Measurements from ENCODE around the gene ALDH6A1.
A peak's percentile ranks its signal among the peaks of the same experiment; 100 is the strongest.

ALDH6A1 gene

DNA sequence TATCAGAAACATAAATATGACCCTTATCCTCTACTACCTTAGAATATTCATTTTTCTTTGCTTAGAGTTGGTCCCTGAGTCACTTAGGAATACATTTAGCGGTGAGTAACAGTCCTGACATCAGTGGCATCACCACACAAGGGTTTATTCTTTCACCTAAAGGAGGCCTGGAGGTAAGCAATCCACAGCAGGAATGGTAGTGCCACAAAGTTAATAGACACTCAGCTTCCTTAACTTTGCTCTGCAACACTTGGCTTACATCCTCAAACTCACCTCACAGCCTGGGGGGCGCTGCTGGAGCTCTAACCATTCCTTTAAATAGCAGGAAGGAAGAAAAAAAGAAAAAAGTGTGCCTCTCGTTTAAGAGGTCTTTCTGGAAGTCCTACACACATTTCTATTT is 36.0 kb downstream of the ALDH6A1 start:
- no peak for DNase-seq

DNA sequence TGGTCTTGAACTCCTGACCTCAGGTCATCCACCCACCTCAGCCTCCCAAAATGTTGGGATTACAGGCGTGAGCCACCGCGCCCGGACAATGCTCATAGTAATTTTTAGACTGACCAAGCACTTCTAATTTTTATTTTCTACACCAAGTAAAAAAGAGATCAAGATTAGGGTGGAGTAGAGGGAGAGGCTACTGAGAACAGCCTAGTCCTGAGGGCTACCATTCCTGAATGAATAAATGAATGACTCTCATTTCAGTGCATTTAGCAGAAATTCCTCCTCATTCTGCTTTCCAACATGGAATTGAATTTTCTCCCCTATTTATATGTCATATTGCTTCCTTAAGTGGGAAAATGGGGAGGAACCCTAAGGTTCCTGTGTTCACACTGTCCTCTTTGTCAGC is 38.7 kb downstream of the ALDH6A1 start:
- no peak for DNase-seq

DNA sequence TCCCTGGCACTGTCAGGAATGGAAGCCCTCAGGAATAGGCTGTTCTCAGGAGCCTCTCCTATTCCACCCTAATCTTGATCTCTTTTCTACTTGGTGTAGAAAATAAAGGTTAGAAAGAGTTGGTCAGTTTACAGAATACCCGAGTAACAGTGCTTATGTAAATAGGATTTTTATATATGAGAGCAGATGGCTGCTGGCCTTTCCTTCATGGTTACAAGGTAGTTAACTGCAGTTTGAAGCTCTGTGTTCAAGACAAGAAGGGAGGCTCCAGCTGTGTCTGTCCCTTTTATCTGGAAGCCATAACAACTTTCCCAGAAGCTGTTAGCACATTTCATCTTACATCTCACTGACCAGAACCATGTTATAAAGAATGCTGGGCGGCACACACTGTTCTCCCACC is 42.0 kb downstream of the ALDH6A1 start:
- DNase-seq: no peak

DNA sequence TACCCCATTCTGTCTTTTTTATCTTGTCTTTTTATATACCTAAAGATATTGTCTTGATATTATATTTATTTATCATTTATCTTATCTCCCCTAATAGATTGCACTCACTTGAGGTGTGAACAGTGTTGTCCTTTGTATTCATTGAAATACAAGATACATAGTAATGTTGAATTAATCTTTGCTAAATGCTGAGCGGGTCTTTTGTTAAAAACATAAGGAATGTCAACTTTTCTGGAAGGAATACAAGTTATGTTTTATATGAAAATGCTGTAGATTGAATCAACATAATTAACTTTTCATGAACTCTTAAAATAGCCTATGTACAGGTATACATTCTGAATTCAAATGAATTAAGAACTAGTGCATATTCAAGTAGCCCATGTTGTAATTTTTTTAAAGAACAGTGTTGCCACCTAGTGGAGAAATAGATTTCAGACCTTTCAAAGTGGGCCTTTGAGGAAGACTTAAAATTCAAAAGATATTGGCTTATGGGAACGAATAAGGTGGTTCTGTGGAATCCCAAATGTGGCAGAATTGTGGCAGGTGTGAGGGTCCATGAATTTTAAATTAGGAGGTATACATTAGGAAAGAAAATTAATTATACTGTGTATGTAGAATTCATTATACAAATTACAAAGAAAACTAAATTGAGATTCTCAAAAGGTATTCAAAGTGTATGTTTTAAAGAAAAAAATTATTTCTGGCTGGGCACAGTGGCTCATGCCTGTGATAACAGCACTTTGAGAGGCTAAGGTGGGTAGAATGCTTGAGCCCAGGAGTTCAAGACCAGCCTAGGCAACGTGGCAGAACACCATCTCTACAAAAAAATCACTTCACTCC is 46.0 kb downstream of the ALDH6A1 start:
- DNase-seq: peak; percentile 75

DNA sequence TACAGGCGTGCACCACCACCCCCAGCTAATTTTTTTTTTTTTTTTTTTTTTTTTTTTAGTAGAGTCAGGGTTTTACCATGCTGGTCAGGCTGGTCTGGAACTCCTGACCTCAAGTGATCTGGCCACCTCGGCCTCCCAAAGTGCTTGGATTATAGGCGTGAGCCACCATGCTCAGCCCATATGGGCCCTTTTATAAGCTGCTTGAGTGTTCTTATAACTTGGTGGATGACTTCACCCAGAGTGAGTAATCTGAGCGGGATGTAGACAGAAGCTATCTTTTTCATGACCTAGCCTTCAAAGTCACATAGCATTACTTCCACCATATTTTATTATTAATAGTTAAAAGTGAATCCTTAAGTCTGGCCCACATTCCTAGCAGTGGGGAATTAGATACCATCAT is 48.7 kb downstream of the ALDH6A1 start:
- DNase-seq: no peak

DNA sequence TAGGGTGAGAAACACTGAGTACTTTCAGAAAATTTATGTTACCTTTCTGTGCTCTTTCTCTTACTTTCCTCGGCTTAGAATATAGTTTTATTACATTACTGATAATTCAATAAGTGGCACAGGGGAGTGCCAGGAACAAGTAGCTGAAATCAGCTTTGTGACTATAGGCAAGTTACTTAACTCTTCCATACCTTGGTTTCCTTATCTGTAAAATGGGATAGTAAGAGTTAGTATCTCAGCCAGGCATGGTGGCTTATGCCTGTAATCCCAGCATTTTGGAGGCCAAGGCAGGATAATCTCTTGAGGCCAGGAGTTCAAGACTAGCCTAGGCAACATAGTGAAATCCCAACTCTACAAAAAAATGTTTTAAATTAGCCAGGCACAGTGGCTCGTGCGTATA is 49.7 kb downstream of the ALDH6A1 start:
- no peak for DNase-seq

DNA sequence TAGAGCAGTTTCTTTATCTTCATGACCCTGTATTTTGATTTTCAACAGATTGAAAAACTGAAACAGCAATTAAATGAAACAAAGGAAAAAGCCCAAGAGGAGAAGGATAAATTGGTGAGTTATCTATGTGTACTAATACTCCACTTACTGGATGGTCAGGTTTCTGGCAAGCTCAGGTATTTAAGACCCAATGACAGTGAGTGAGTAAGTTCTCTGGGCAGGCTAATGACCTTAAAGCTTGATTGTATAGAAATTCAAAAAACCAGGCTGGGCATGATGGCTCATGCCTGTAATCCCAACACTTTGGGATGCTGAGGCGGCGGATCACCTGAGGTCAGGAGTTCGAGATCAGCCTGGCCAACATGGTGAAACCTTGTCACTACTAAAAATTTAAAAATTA is 55.1 kb downstream of the ALDH6A1 start:
- no peak for DNase-seq

DNA sequence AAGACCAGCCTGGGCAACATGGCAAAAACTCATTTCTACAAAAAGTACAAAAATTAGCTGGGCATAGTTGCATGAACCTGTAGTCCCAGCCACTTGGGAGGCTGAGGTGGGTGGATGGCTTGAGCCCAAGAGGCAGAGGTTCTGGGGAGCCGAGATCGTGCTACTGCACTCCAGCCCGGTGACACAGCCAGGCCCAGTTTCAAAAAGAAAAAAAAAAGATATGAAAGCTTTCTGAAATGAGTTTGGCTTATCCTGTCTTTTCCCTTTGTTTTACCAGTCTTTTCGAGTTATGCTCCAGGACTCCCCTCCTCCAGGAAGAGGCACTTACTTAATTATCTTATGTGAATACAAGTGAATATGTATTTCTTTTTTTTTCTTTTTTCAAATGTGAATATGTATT is 61.9 kb downstream of the ALDH6A1 start:
- no peak for DNase-seq

DNA sequence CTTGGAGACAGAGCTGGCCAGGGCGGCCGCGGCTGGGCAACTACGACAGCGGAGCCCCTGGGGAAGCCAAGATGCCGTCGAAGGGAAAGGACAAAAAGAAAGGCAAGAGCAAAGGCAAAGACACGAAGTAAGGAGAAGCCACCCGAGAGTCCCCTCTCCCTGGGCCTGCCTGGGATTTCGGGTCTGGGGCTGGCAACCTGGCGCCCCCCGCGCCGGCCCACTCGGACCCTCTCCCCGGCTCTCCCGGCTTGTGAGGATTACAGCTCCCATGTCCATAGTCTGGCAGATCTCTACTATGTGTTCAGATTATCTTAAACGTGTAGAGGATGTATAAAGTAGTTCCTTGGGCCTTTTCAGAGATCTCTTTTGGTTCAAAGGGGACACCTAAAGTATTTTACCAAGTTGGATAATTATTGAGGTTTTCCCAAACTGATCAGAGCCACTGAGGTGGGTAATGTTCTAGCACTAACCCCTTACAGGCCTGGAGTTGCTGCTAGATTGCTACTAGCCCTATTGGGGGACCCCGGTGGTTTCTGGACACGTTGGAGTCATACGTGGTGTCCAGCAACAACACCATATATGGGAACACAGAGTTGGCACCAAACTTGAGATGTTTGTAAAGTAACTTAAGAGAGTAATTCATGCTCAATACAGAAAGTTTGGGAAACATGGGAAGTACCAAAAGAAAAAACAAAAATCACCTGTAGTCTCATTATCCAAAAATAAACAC is 64.7 kb downstream of the ALDH6A1 start:
- DNase-seq: no peak

DNA sequence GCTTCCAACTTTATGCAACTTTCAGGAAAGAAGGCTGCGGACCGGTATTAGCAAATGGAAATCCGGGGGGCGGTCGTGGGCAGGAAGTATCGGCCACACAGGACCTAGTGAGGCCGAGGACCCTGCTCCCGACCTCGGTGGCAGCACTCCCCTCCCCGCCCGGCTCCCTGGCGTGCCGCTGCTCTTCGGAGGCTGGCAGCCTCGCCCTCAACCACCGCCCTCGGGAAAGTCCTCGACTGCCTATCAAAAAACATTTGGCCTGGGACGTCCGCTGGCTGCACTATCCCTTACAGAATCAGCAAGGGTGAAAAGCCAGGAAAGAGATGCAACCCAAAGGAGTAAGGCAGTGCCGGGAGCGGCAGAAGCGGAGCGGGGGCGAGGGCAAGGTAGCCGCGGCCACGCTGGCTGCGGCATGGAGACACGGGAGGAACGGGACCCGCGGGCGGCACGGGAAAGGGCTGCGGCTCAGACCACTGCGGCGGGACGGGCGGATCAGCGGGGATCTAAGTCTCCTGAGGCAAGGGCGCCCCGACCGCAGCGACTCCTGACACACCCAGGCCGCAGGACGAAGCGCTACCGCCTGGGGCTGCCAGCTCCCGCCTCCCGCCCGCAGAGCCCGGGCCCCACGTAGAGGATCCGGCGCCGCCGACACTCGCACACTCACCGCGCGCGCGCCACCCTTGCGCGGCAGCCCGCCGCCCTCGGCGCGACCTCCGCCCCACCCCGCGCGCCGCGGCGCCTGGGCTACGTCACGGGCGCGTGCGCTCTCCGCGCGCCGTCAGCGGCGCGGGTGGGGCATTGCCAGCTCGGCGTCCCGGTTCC is 65.5 kb downstream of the ALDH6A1 start, which contains the start of the genes BBOF1 and ENTPD5:
BBOF1 (plus strand) TSS at position 764 of the 822 bp plus-strand sequence. CDS start 130 bp downstream, outside the sequence.
ENTPD5 (minus strand) TSS at position 703 of the 822 bp plus-strand sequence. CDS start 31,186 bp downstream, outside the sequence.
- peak; percentile 88 for DNase-seq

DNA sequence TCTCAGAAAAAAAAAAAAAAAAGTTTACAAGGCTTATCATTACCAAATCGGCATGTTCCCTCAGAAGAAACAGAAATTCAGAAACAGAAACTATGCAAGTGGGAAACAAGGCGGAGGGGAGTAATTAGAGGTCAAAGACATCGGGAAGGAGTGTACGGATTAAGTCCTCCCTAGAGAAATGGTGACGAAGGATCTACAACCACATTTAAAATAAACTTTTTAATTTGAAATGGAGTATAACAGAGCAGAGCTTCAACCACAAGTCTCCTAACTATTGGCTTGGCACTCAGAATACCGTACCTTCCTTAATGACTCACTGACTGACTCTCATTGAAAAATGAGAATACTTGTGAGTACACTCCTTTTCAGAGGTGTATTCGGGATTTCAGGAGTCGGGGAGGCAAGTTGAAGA is 66.1 kb downstream of the ALDH6A1 start:
- DNase-seq: peak; percentile 30

DNA sequence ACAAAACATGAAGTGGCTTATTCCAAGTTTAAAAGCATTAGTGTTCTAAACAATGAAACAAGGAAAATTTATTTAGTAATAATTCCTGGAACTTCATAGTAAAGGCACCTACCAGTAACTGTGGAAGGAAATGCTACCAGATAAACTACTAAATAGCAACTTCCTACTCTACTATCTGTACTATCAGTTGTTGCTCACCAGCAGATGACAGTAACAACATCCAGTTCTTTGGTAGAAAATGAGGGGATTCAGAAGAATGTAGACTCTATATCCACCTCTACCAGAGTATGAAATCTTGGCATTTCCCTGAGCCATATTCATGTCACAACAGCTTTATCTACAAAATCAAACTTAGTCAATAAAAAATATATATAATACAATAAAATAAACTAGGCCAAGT is 68.3 kb downstream of the ALDH6A1 start:
- DNase-seq: no peak

DNA sequence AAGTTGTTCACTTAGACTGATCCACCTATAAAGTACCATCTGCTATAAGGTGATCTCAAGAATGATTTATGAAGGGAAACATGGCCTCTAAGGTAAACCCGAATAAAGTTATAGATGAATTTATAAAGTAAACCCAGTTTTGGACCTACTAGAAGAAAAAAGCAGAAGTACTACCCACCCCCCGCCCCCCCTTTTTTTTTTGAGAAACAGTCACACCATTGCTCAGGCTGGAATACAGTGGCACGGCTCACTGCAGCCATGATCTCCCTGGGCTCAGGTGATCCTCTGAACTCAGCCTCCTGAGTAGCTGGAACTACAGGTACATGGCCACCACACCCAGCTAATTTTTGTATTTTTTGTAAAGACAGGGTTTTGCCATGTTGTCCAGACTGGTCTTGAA is 69.1 kb downstream of the ALDH6A1 start:
- no peak for DNase-seq

DNA sequence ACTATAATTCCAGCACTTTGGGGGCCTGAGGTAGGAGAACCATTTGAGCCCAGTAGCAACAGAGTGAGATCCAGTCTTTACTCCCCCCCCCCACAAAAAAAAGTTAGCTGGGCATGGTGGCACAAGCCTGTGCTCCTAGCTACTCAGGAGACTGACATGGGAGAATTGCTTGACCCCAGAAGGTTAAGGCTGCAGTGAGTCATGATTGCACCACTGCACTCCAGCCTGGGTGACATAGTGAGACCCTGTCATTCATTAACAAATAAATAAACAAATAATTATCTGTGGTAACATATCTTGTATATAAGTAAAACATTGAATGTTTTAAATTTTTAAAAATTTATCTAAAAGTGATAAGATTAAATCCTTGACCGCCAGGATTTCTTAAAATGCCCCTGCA is 70.0 kb downstream of the ALDH6A1 start:
- DNase-seq: no peak

DNA sequence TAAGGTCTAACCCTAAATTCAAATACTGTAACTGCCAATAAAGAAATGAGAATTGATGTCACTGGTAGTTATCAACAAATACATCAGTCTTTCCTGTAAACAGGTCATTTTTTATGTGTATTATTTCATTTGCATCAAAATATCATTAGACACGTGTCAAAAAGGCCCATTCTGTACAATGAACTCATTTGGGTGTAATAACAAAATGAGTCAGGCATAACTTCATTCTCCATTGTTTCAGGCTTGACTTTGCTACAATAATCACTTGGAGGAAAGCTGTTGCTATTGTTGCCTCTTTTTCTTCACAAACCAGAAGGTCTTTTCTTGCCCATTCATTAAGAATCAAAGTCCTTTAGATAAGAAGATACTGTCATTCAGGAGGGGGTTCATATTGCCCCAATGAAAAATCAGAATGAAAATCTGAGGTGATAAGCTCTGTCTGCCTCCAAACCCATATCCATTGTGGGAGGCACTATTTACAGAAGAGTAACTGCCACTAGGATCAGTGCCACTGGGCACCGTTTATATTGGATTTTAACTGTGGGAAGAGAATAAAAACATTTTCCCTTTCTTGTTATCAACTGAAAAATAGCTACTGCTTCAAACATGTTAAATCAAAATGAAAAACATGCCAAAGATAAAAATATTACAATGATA is 75.3 kb downstream of the ALDH6A1 start:
- DNase-seq: no peak
